ENCODE results near the gene ATP2B2. TPM values are rescaled to one million over a fixed set of nuclear protein-coding genes. Genes with fewer than 3 reads are reported as not detected.
A peak's percentile ranks its signal among the peaks of the same experiment; 100 is the strongest.

ATP2B2 gene
- total and polyA plus RNA-seq, 8 donors = 0.01 to 0.18 (median 0.06) TPM; not detected in 1

DNA sequence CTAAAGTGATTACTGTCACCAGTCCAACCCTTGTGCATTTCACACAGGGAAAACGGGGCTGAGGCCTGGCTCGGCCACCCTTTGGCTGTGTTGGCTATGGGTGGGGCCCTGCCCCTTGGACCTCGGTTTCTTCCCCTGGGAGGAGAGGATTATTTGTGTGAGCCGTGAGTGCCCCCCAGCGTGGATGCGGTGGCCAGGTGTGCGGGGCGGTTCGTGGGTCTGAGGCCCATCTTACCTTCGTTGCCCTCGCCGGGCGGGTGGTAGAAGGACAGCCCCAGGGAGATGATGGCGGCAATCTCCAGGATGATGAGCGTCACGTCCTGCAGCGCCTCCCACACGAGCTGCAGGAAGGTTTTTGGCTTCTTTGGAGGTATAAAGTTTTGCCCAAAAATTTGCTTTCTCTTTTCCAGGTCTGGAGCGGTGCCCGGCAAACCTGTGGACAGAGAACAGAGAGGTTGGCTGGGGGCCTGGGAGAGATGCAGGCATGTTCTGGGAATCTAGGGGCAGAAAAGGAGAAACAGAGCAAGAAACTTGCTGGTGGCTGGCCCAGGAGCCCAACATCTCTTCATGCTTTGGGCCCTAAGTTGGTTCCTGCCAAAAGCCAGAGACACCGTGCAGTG is 94.9 kb downstream of the ATP2B2 start:
- TF ChIP-seq, protein P1, sequence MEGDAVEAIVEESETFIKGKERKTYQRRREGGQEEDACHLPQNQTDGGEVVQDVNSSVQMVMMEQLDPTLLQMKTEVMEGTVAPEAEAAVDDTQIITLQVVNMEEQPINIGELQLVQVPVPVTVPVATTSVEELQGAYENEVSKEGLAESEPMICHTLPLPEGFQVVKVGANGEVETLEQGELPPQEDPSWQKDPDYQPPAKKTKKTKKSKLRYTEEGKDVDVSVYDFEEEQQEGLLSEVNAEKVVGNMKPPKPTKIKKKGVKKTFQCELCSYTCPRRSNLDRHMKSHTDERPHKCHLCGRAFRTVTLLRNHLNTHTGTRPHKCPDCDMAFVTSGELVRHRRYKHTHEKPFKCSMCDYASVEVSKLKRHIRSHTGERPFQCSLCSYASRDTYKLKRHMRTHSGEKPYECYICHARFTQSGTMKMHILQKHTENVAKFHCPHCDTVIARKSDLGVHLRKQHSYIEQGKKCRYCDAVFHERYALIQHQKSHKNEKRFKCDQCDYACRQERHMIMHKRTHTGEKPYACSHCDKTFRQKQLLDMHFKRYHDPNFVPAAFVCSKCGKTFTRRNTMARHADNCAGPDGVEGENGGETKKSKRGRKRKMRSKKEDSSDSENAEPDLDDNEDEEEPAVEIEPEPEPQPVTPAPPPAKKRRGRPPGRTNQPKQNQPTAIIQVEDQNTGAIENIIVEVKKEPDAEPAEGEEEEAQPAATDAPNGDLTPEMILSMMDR (IDR thresholded peaks at IDR 0.05) = no peak
- DNase-seq (peak in 1 of 4 donors; percentile 60), ATAC-seq (no peak)
- Histone ChIP-seq H3K4me3 (no peak overlapping the region), H3K36me3 (no peaks in the 10 kb centered on the region), H3K27ac (no peak overlapping the region), H3K4me1 (no peaks in the 10 kb centered on the region), H3K27me3 (no peaks in the 10 kb centered on the region), H3K9me3 (no peaks in the 10 kb centered on the region)
- intact Hi-C loops (cut with DNase I) = no loop called here

- TF ChIP-seq, protein P1 (IDR thresholded peaks at IDR 0.05) = no peak
- H3K4me1 ChIP-seq = no peaks in the 10 kb centered on the region
- intact Hi-C loops (cut with DNase I) = no loop called here
- no peak overlapping the region for H3K4me3 ChIP-seq
- ATAC-seq (no peak), DNase-seq (no peak)
- H3K27me3 ChIP-seq = no peaks in the 10 kb centered on the region
- no peaks in the 10 kb centered on the region for H3K36me3 ChIP-seq
- no peak overlapping the region for H3K27ac ChIP-seq
- H3K9me3 ChIP-seq = no peaks in the 10 kb centered on the region
Measured at GRCh38 chr3:10408680-10409079, 96.7 kb downstream of the ATP2B2 start.

DNA sequence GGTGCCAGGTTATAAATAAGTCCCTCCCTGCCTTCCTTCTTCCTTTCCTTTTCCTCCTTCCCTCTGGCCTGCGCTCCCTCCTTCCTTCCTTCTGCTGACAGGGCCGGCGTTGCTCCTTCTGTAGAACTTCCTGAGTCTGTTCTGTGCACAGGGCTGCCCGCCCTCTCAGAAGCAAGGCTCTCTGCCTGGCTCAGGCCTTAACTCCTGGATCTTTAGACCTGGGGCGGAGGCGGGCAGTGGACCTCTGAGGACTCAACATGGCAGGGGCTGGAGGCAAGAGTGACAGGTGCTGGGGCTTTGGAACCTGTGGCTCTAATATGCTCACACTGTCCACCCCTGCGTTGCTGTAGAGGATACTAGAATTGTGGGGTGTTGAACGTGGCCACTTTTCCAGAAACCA is 98.0 kb downstream of the ATP2B2 start:
- H3K9me3 ChIP-seq = no peaks in the 10 kb centered on the region
- no peaks in the 10 kb centered on the region for H3K36me3 ChIP-seq
- no peaks in the 10 kb centered on the region for H3K4me1 ChIP-seq
- intact Hi-C loops (cut with DNase I) = no loop called here
- TF ChIP-seq, protein P1 (IDR thresholded peaks at IDR 0.05) = no peak
- DNase-seq (peak in 1 of 4 donors; percentile 54), ATAC-seq (no peak)
- H3K27me3 ChIP-seq = no peaks in the 10 kb centered on the region
- H3K27ac ChIP-seq = no peak overlapping the region
- H3K4me3 ChIP-seq = no peak overlapping the region

DNA sequence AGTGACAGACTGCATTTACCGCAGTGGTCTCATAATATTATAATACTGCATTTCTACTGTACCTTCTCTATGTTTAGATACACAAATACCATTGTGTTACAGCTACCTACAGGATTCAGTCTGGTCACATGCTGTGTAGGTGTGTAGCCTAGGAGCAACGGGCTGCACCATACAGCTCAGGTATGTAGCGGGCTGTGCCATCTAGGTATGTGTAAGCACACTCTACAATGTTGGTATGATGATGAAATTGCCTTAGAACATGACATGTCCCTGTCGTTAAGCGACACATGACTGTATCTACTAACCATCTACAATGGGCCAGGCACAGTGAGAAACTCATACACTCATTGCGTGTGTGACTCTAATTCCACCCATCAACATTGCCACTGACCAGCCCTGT is 99.0 kb downstream of the ATP2B2 start:
- intact Hi-C loops (cut with DNase I) = no loop called here
- TF ChIP-seq, protein P1 (IDR thresholded peaks at IDR 0.05) = no peak

DNA sequence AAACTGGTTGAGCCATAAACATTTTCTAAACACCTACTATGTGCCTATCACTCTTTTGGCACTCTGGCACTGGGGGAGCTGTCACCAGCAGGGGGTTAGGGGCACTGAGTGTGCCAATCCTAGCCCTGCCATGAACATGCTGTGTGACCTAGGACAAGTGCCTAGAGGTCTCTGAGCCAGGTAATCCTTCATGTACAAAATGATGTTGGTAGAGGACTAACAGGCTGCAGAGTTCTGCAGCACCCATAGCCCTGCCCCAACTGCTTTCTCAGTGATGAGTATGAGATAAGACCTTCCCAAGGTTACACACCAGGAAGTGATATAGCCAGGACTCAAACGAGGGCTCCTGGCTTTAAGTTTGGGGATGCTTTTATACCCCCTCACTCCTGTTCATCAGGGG is 99.6 kb downstream of the ATP2B2 start:
- DNase-seq (no peak), ATAC-seq (no peak)
- H3K36me3 ChIP-seq = no peaks in the 10 kb centered on the region
- no peaks in the 10 kb centered on the region for H3K4me1 ChIP-seq
- H3K9me3 ChIP-seq = no peaks in the 10 kb centered on the region
- intact Hi-C loops (cut with DNase I) = no loop called here
- no peak overlapping the region for H3K27ac ChIP-seq
- TF ChIP-seq, protein P1 (IDR thresholded peaks at IDR 0.05) = no peak
- H3K4me3 ChIP-seq = no peak overlapping the region
- H3K27me3 ChIP-seq = no peaks in the 10 kb centered on the region

More for the DNA sequence above, 99.0 kb downstream of the ATP2B2 start:
- ATAC-seq (no peak), DNase-seq (no peak)
- no peak overlapping the region for H3K4me3 ChIP-seq
- H3K27me3 ChIP-seq = no peaks in the 10 kb centered on the region
- no peak overlapping the region for H3K27ac ChIP-seq
- H3K9me3 ChIP-seq = no peaks in the 10 kb centered on the region
- no peaks in the 10 kb centered on the region for H3K4me1 ChIP-seq
- no peaks in the 10 kb centered on the region for H3K36me3 ChIP-seq

Measured in left lung (tissue), 10 donors.